ENCODE measurements around the gene EIF4E2.

The EIF4E2 gene

GRCh38 chr2:232550354-232551249 lies at the start of gene EIF4E2, which contains the start of gene TIGD1:
TSS of gene EIF4E2 (plus strand) at chr2:232550689. CDS start at chr2:232550725, 36 bp downstream.
TSS of gene TIGD1 (minus strand) at chr2:232550557. CDS start at chr2:232549882, 675 bp downstream.
- peak; percentile 82 for DNase-seq (ENCODE audit: low read depth, low spot score)

- no peak for DNase-seq (ENCODE audit: low read depth, low spot score)
Measured at GRCh38 chr2:232501331-232501771, 49.1 kb upstream of the EIF4E2 start.

GRCh38 chr2:232501794-232502390 lies 48.6 kb upstream of the EIF4E2 start:
- no peak for DNase-seq (ENCODE audit: low read depth, low spot score)

- no peak for DNase-seq (ENCODE audit: low read depth, low spot score)
Measured at GRCh38 chr2:232502511-232502910, 48.0 kb upstream of the EIF4E2 start.

GRCh38 chr2:232502911-232503808 lies 47.3 kb upstream of the EIF4E2 start:
- no peak for DNase-seq (ENCODE audit: low read depth, low spot score)

- DNase-seq (ENCODE audit: low read depth, low spot score), result no peak
Measured at GRCh38 chr2:232503809-232504323, 46.6 kb upstream of the EIF4E2 start.

GRCh38 chr2:232504438-232504837 lies 46.1 kb upstream of the EIF4E2 start:
- DNase-seq (ENCODE audit: low read depth, low spot score), result no peak

GRCh38 chr2:232505856-232506255 lies 44.6 kb upstream of the EIF4E2 start:
- no peak for DNase-seq (ENCODE audit: low read depth, low spot score)

- no peak for DNase-seq (ENCODE audit: low read depth, low spot score)
Measured at GRCh38 chr2:232506709-232507108, 43.8 kb upstream of the EIF4E2 start.

GRCh38 chr2:232508251-232508650 lies 42.2 kb upstream of the EIF4E2 start:
- no peak for DNase-seq (ENCODE audit: low read depth, low spot score)

- DNase-seq (ENCODE audit: low read depth, low spot score), result no peak
Measured at GRCh38 chr2:232511336-232511890, 39.1 kb upstream of the EIF4E2 start.

GRCh38 chr2:232512602-232513001 lies 37.9 kb upstream of the EIF4E2 start:
- no peak for DNase-seq (ENCODE audit: low read depth, low spot score)

- DNase-seq (ENCODE audit: low read depth, low spot score), result no peak
Measured at GRCh38 chr2:232513353-232513752, 37.1 kb upstream of the EIF4E2 start.

GRCh38 chr2:232515639-232516038 lies 34.9 kb upstream of the EIF4E2 start:
- DNase-seq (ENCODE audit: low read depth, low spot score), result no peak

GRCh38 chr2:232516551-232516950 lies 33.9 kb upstream of the EIF4E2 start:
- no peak for DNase-seq (ENCODE audit: low read depth, low spot score)

GRCh38 chr2:232518844-232519243 lies 31.6 kb upstream of the EIF4E2 start:
- no peak for DNase-seq (ENCODE audit: low read depth, low spot score)

GRCh38 chr2:232519581-232520438 lies 30.7 kb upstream of the EIF4E2 start, which contains the start of gene PRSS56:
TSS of gene PRSS56 (plus strand) at chr2:232520388. CDS start at chr2:232520599, 211 bp downstream.
- no peak for DNase-seq (ENCODE audit: low read depth, low spot score)

- DNase-seq (ENCODE audit: low read depth, low spot score), result no peak
Measured at GRCh38 chr2:232520489-232520888, 30.0 kb upstream of the EIF4E2 start.

GRCh38 chr2:232521098-232521497 lies 29.4 kb upstream of the EIF4E2 start:
- no peak for DNase-seq (ENCODE audit: low read depth, low spot score)

GRCh38 chr2:232521959-232522622 lies 28.4 kb upstream of the EIF4E2 start:
- peak; percentile 13 for DNase-seq (ENCODE audit: low read depth, low spot score)

Data from activated CD4-positive, CD25-positive, alpha-beta regulatory T cell treated with anti-CD3 and anti-CD28 coated beads, Interleukin-2, amount 50 U/mL, for 16 hours (primary cell).